Mucosa of stomach (tissue), 1 donor: ENCODE data around the gene GNAI2.
A peak's percentile ranks its signal among the peaks of the same experiment; 100 is the strongest.

Source experiments
- H3K27me3 ChIP-seq: one replicate; pipeline ENCODE4 v1.7.0; 2013; ENCODE audit warnings: mild to moderate bottlenecking, low read length; ENCODE audit not compliant: control insufficient read depth, insufficient read depth
- H3K36me3 ChIP-seq: one replicate; pipeline ENCODE4 v1.7.0; 2013; ENCODE audit warnings: low read length; ENCODE audit not compliant: control insufficient read depth, insufficient read depth
- H3K4me1 ChIP-seq: one replicate; pipeline ENCODE4 v1.7.0; 2013; ENCODE audit warnings: mild to moderate bottlenecking, low read length; ENCODE audit not compliant: control insufficient read depth, insufficient read depth
- H3K4me3 ChIP-seq: one replicate; pipeline ENCODE4 v1.7.0; 2013; ENCODE audit warnings: low read length
- H3K9ac ChIP-seq: one replicate; pipeline ENCODE4 v1.7.0; 2013; ENCODE audit warnings: mild to moderate bottlenecking, low read length, moderate library complexity
- H3K9me3 ChIP-seq: one replicate; pipeline ENCODE4 v1.7.0; 2013; ENCODE audit warnings: mild to moderate bottlenecking, low read length, moderate library complexity; ENCODE audit not compliant: control insufficient read depth
- donor health status: Pancreatic carcinoma.

Gene GNAI2

GRCh38 chr3:50235716-50236483 is at the start of gene GNAI2:
Gene GNAI2, plus strand, starts transcription at chr3:50236204. Its CDS starts 132 bp downstream, at chr3:50236336.
- Histone ChIP-seq H3K36me3 (no peaks in the 10 kb centered on the region), H3K4me3 (peak within 1 kb of the TSS; percentile 87)

GRCh38 chr3:50187750-50188149 is 48.3 kb upstream of the GNAI2 start:
- Histone ChIP-seq H3K9ac (no peak overlapping the region), H3K36me3 (peaks cover 13% of the 10 kb centered on the region), H3K9me3 (no peaks in the 10 kb centered on the region)

More at GRCh38 chr3:50235716-50236483, at the start of gene GNAI2:
- peaks cover 52% of the 10 kb centered on the region for H3K4me1 ChIP-seq
- H3K9ac ChIP-seq, result peak within 1 kb of the TSS; percentile 78
- H3K9me3 ChIP-seq, result no peaks in the 10 kb centered on the region
- peaks cover 12% of the 10 kb centered on the region for H3K27me3 ChIP-seq

GRCh38 chr3:50189274-50189673 is 46.7 kb upstream of the GNAI2 start:
- no peaks in the 10 kb centered on the region for H3K9me3 ChIP-seq
- no peak overlapping the region for H3K4me3 ChIP-seq
- peaks cover 13% of the 10 kb centered on the region for H3K36me3 ChIP-seq
- H3K4me1 ChIP-seq, result peaks cover 8% of the 10 kb centered on the region
- H3K9ac ChIP-seq, result no peak overlapping the region
- peaks cover 17% of the 10 kb centered on the region for H3K27me3 ChIP-seq

More at GRCh38 chr3:50187750-50188149, 48.3 kb upstream of the GNAI2 start:
- Histone ChIP-seq H3K27me3 (peaks cover 2% of the 10 kb centered on the region), H3K4me1 (peaks cover 8% of the 10 kb centered on the region), H3K4me3 (no peak overlapping the region)

GRCh38 chr3:50189989-50190388 is 46.0 kb upstream of the GNAI2 start:
- H3K36me3 ChIP-seq, result peaks cover 13% of the 10 kb centered on the region
- peaks cover 22% of the 10 kb centered on the region for H3K27me3 ChIP-seq
- H3K4me1 ChIP-seq, result peaks cover 8% of the 10 kb centered on the region
- H3K9me3 ChIP-seq, result no peaks in the 10 kb centered on the region
- H3K9ac ChIP-seq, result no peak overlapping the region
- H3K4me3 ChIP-seq, result no peak overlapping the region

GRCh38 chr3:50190936-50191660 is 44.9 kb upstream of the GNAI2 start, which contains the start of gene GNAT1:
Gene GNAT1, plus strand, starts transcription at chr3:50191610. Its CDS starts 116 bp downstream, at chr3:50191726.
- peaks cover 33% of the 10 kb centered on the region for H3K27me3 ChIP-seq

GRCh38 chr3:50192124-50192523 is 43.9 kb upstream of the GNAI2 start:
- Histone ChIP-seq H3K4me3 (no peak overlapping the region), H3K27me3 (peaks cover 33% of the 10 kb centered on the region), H3K9me3 (no peaks in the 10 kb centered on the region), H3K9ac (no peak overlapping the region), H3K4me1 (peaks cover 18% of the 10 kb centered on the region), H3K36me3 (no peaks in the 10 kb centered on the region)

More at GRCh38 chr3:50190936-50191660, 44.9 kb upstream of the GNAI2 start, which contains the start of gene GNAT1:
- Histone ChIP-seq H3K9me3 (no peaks in the 10 kb centered on the region), H3K4me3 (no peak within 1 kb of the TSS), H3K4me1 (peaks cover 18% of the 10 kb centered on the region), H3K36me3 (peaks cover 7% of the 10 kb centered on the region), H3K9ac (no peak within 1 kb of the TSS)

GRCh38 chr3:50192689-50193141 is 43.3 kb upstream of the GNAI2 start:
- Histone ChIP-seq H3K36me3 (no peaks in the 10 kb centered on the region), H3K4me1 (peaks cover 18% of the 10 kb centered on the region), H3K9ac (no peak overlapping the region), H3K27me3 (peaks cover 33% of the 10 kb centered on the region), H3K9me3 (no peaks in the 10 kb centered on the region), H3K4me3 (no peak overlapping the region)

- H3K9me3 ChIP-seq, result no peaks in the 10 kb centered on the region
- H3K36me3 ChIP-seq, result no peaks in the 10 kb centered on the region
- no peak overlapping the region for H3K9ac ChIP-seq
- peaks cover 33% of the 10 kb centered on the region for H3K27me3 ChIP-seq
- peaks cover 18% of the 10 kb centered on the region for H3K4me1 ChIP-seq
- no peak overlapping the region for H3K4me3 ChIP-seq
Observed at GRCh38 chr3:50193286-50193685, 42.7 kb upstream of the GNAI2 start.

- Histone ChIP-seq H3K9ac (no peak overlapping the region), H3K4me3 (no peak overlapping the region), H3K36me3 (no peaks in the 10 kb centered on the region), H3K9me3 (no peaks in the 10 kb centered on the region), H3K4me1 (peaks cover 16% of the 10 kb centered on the region), H3K27me3 (peaks cover 33% of the 10 kb centered on the region)
Observed at GRCh38 chr3:50193746-50194127, 42.3 kb upstream of the GNAI2 start.

GRCh38 chr3:50194128-50194902 is 41.7 kb upstream of the GNAI2 start:
- Histone ChIP-seq H3K4me1 (peaks cover 10% of the 10 kb centered on the region), H3K9ac (no peak overlapping the region), H3K36me3 (no peaks in the 10 kb centered on the region), H3K4me3 (no peak overlapping the region), H3K27me3 (peaks cover 35% of the 10 kb centered on the region), H3K9me3 (no peaks in the 10 kb centered on the region)

GRCh38 chr3:50194903-50195500 is 41.0 kb upstream of the GNAI2 start:
- H3K9ac ChIP-seq, result no peak overlapping the region
- no peak overlapping the region for H3K4me3 ChIP-seq
- peaks cover 36% of the 10 kb centered on the region for H3K27me3 ChIP-seq
- H3K4me1 ChIP-seq, result peaks cover 9% of the 10 kb centered on the region
- no peaks in the 10 kb centered on the region for H3K9me3 ChIP-seq
- H3K36me3 ChIP-seq, result no peaks in the 10 kb centered on the region
